GM12878 (cell line): ENCODE results near the gene SLC12A3. TPM values are rescaled to one million over a fixed set of nuclear protein-coding genes. Genes with fewer than 3 reads are reported as not detected.

Experiments used
- BACH1 ChIP-seq: fragments of 450-650 bp; IDR thresholded peaks from 2 replicates; pipeline ENCODE4 v1.6.1; 2017; ENCODE audit warnings: mild to moderate bottlenecking, borderline replicate concordance
- BCLAF1 ChIP-seq: fragments of 450-650 bp; IDR thresholded peaks from 2 replicates; pipeline ENCODE4 v1.6.1; 2017; ENCODE audit warnings: antibody characterized with exemption, mild to moderate bottlenecking, moderate library complexity
- CHD2 ChIP-seq: IDR thresholded peaks from 2 replicates; pipeline ENCODE4 v1.6.1; 2011; ENCODE audit warnings: low read depth, low read length, improper control_type of control experiment, borderline replicate concordance
- CREM ChIP-seq: IDR thresholded peaks from 2 replicates; pipeline ENCODE4 v1.6.1; 2014; ENCODE audit warnings: antibody characterized with exemption, low read depth
- CTCF ChIP-seq, 3 experiments: IDR thresholded peaks in 2 of 3; conservative IDR thresholded peaks in 1 of 3; 2 replicates each; pipeline ENCODE4 v1.5.1; 2011; ENCODE audit warnings: low read depth in 3 of 3, low read length in 3 of 3, mild to moderate bottlenecking in 3 of 3, control low read depth in 2 of 3, moderate library complexity in 2 of 3, inconsistent platforms in 1 of 3, mixed read lengths in 1 of 3; ENCODE audit not compliant: control insufficient read depth in 2 of 3, insufficient read depth in 1 of 3; ENCODE audit errors: extremely low read depth in 1 of 3
- FOS ChIP-seq: IDR thresholded peaks from 3 replicates; pipeline ENCODE4 v1.6.1; 2011; ENCODE audit warnings: borderline replicate concordance; ENCODE audit not compliant: insufficient read length; ENCODE audit errors: extremely low read depth
- HDAC2 ChIP-seq: fragments of 200-600 bp; sonication (generic); IDR thresholded peaks from 2 replicates; pipeline ENCODE4 v1.6.1; 2017
- LARP7 ChIP-seq: fragments of 450-650 bp; IDR thresholded peaks from 2 replicates; pipeline ENCODE4 v1.6.1; 2017; ENCODE audit warnings: mild to moderate bottlenecking
- MEF2B ChIP-seq: fragments of 450-650 bp; IDR thresholded peaks from 2 replicates; pipeline ENCODE4 v1.6.1; 2018; ENCODE audit warnings: mild to moderate bottlenecking, moderate library complexity; ENCODE audit not compliant: partially characterized antibody, poor library complexity, severe bottlenecking
- NR2F1 ChIP-seq: fragments of 450-650 bp; conservative IDR thresholded peaks from 2 replicates; pipeline ENCODE4 v1.6.1; 2017; ENCODE audit warnings: mild to moderate bottlenecking
- PAX5 ChIP-seq: IDR thresholded peaks from 2 replicates; pipeline ENCODE4 v1.6.1; 2011; ENCODE audit warnings: low read depth, low read length, borderline replicate concordance
- POLR2AphosphoS2 ChIP-seq: IDR thresholded peaks from 2 replicates; pipeline ENCODE4 v1.6.1; 2011; ENCODE audit warnings: low read depth, mild to moderate bottlenecking, low read length, improper control_type of control experiment, moderate library complexity
- PRDM15 ChIP-seq: fragments of 450-650 bp; formaldehyde crosslinking; IDR thresholded peaks from 2 replicates; pipeline ENCODE4 v1.4.0; 2020; ENCODE audit warnings: mild to moderate bottlenecking, moderate library complexity
- RAD21 ChIP-seq: IDR thresholded peaks from 2 replicates; pipeline ENCODE4 v1.6.1; 2011; ENCODE audit warnings: mild to moderate bottlenecking, low read depth, low read length, moderate library complexity; ENCODE audit not compliant: insufficient read depth
- RAD51 ChIP-seq: fragments of 450-650 bp; IDR thresholded peaks from 2 replicates; pipeline ENCODE4 v1.6.1; 2016; ENCODE audit warnings: moderate library complexity, mild to moderate bottlenecking, inconsistent platforms
- RCOR1 ChIP-seq: conservative IDR thresholded peaks from 2 replicates; pipeline ENCODE4 v1.6.1; 2012; ENCODE audit warnings: low read depth, low read length, improper control_type of control experiment
- SMAD5 ChIP-seq: IDR thresholded peaks from 2 replicates; pipeline ENCODE4 v1.6.1; 2016; ENCODE audit warnings: antibody characterized with exemption, low read depth
- SPI1 ChIP-seq: IDR thresholded peaks from 2 replicates; pipeline ENCODE4 v1.6.1; 2011; ENCODE audit warnings: low read depth, mild to moderate bottlenecking, low read length, moderate library complexity, borderline replicate concordance; ENCODE audit not compliant: insufficient read depth
- STAT1 ChIP-seq: fragments of 450-650 bp; conservative IDR thresholded peaks from 2 replicates; pipeline ENCODE4 v1.6.1; 2014; ENCODE audit warnings: antibody characterized with exemption, mild to moderate bottlenecking
- ZBTB4 ChIP-seq: fragments of 450-650 bp; formaldehyde crosslinking; IDR thresholded peaks from 2 replicates; pipeline ENCODE4 v1.4.0; 2022; ENCODE audit warnings: mild to moderate bottlenecking, moderate library complexity
- polyA plus RNA-seq, 11 experiments: library from polyadenylated mRNA; depleted of rRNA in 4 of 11; unstranded in 6 of 11; stranded (reverse) in 5 of 11; fragments of >200 nt; fragmentation: Nextera tagmentation in 4 of 11; fragmentation: Illumina TruSeq in 1 of 11; extraction: Ambion mirVana in 4 of 11; extraction: Trizol in 1 of 11; gene quantifications; 1 replicate in 1 of 11; 2 replicates in 10 of 11; pipeline versions ENCODE4 v1.2.1 to v1.2.3, GENCODE V29; 2011 to 2016; ENCODE audit warnings: inconsistent platforms in 2 of 11, missing spikeins in 2 of 11, low read depth in 1 of 11
- total RNA-seq, 4 experiments: library from RNA; depleted of rRNA in 3 of 4; stranded (reverse); fragments of >200 nt in 3 of 4; fragmentation: Illumina TruSeq in 1 of 4; extraction: Trizol in 1 of 4; gene quantifications; 2 replicates each; pipeline versions ENCODE4 v1.2.1 to v1.2.3, GENCODE V29; 2013 to 2021

SLC12A3 gene
- total and polyA plus RNA-seq, 10 of the 15 experiments (the other 5 are each of a cell fraction or from before 2014, with no cell fraction given): 0.05 to 6.3 (median 3.1) TPM

- TF ChIP-seq BCLAF1 (no peak), RAD51 (no peak), PRDM15 (CRISPR knock-in tag) (no peak), NR2F1 (no peak), RCOR1 (no peak), RAD21 (no peak), LARP7 (no peak), CTCF (IDR thresholded peaks at IDR 0.05 in 2 of 3, conservative IDR thresholded peaks at IDR 0.05 in 1 of 3; ENCODE audit: control insufficient read depth in 2 of 3, extremely low read depth in 1 of 3, insufficient read depth in 1 of 3, low read depth in 3 of 3, low read length in 3 of 3) (no peak), SPI1 (no peak), CREM (no peak), SMAD5 (no peak), PAX5 (no peak), CHD2 (peak; percentile 23; the same call in 1 of the 2 replicates), MEF2B (no peak), POLR2AphosphoS2 (peak; percentile 73; the same call in 1 of the 2 replicates), BACH1 (peak; percentile 30; the same call in 1 of the 2 replicates), ZBTB4 (CRISPR knock-in tag) (no peak), FOS (no peak), HDAC2 (no peak), STAT1 (no peak)
Measured at GRCh38 chr16:56936950-56937349, 71.9 kb downstream of the SLC12A3 start (continued).
